Epithelial cell of esophagus (primary cell): Measurements from ENCODE around the gene DDX59.

ENCODE experiments used
- DNase-seq: peaks from one replicate; pipeline ENCODE4 v3.0.0; 2010; ENCODE audit warnings: low read depth
- H3K4me3 ChIP-seq: 2 replicates; pipeline ENCODE4 v1.5.1; 2011; ENCODE audit warnings: mild to moderate bottlenecking, low read length, control low read depth
- TF ChIP-seq, protein P1 (sequence below): IDR thresholded peaks from 2 replicates; pipeline ENCODE4 v1.5.1; 2011; ENCODE audit warnings: low read depth, mild to moderate bottlenecking, low read length, control low read depth, inconsistent platforms; ENCODE audit not compliant: insufficient read depth; ENCODE audit errors: missing control alignments

Gene DDX59

DNA sequence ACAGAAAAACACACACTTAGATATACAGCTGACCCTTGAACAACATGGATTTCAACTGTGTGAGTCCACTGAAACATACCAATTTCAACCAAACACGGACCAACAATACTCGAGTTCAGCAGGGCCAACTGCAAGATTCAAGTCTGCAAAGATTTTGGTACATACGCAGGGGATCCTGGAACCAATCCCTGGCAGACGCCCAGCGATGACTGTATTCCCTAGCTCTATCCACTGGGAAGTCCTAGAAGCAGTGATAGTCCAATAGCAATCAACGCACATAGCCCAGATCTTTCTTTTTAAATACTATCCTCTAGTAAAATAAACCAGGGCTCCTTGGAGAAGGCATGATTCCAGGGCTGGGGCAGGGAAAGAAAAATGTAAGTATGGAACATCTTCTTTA, 9.0 kb downstream of the DDX59 start:
- H3K4me3 ChIP-seq, result no peak overlapping the region
- DNase-seq, result no peak
- TF ChIP-seq, protein P1, sequence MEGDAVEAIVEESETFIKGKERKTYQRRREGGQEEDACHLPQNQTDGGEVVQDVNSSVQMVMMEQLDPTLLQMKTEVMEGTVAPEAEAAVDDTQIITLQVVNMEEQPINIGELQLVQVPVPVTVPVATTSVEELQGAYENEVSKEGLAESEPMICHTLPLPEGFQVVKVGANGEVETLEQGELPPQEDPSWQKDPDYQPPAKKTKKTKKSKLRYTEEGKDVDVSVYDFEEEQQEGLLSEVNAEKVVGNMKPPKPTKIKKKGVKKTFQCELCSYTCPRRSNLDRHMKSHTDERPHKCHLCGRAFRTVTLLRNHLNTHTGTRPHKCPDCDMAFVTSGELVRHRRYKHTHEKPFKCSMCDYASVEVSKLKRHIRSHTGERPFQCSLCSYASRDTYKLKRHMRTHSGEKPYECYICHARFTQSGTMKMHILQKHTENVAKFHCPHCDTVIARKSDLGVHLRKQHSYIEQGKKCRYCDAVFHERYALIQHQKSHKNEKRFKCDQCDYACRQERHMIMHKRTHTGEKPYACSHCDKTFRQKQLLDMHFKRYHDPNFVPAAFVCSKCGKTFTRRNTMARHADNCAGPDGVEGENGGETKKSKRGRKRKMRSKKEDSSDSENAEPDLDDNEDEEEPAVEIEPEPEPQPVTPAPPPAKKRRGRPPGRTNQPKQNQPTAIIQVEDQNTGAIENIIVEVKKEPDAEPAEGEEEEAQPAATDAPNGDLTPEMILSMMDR, result no peak

DNA sequence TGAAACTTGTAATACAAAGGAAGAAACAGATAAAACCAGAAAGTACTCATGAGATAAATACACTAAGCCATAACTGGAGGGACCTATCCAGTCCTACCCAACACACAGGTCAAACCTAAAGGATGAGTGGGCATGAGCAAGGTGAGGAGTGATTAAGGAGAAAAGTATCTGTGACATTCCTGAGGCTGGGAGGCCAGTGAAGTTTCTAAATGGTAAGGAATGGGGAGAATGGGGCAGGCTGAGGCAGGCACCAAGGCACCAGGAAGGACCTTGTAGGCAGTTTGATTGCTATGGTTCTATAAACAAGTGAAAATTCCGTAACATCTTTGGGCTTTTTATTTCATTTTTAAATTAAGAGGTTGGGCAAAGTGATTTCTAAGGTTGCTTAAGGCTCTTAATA, 10.4 kb downstream of the DDX59 start:
- TF ChIP-seq, protein P1, result no peak
- DNase-seq, result peak; percentile 99
- H3K4me3 ChIP-seq, result no peak overlapping the region

DNA sequence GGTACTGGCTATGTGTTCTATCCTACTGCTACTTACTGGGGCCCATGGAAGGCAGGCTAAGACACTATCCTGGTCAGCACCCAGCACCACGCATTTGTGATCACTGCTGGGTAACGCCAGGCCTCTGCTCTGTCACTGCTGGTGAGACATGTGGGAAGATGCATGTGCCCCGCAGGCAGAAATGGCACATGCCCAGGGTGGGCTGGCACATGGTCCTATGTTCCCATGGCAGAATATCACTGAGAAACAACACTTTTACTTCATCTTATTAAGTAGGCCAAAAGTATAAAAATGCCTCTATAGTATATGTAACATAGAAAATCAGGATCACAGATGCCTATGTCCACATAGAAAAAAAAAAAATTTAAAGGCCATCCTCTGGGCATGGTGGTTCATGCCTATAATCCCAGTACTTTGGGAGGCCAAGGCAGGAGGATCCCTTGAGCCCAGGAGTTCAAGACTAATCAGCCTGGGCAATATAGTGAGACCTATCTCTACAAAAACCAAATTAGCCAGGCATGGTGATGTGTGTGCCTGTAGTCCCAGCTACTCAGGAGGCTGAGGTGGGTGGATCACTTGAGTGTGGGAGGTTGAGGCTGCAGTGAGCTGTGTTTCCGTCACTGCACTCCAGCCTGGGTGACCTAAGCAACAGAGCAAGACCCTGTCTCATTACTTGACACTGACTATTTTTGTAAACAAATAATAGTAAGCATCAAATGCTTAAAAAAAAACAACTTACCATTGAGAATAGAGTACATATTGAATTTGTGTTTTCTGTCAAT, 11.5 kb downstream of the DDX59 start:
- TF ChIP-seq, protein P1, result no peak
- no peak for DNase-seq

DNA sequence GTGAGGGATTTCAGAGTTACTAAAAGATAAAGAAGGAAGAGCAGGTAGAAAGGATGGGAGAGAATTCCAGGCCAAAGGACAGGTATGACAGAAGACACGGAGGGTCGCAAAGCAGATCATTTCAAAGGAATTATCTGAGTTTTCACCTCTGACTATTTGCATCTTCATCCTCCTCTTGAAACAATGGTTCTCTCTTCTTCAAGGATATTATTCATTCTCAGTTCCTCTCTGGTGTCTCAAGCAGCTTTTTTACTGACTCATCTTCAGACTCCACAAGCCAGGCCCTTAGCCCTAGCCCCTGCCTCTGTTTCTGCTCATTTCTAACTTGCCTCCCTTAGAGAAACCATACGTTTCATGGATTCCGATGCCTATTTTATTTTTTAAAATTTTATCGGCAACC, 15.0 kb downstream of the DDX59 start:
- no peak overlapping the region for H3K4me3 ChIP-seq
- TF ChIP-seq, protein P1, result no peak
- DNase-seq, result peak; percentile 62

More for the DNA sequence above, 11.5 kb downstream of the DDX59 start:
- no peak overlapping the region for H3K4me3 ChIP-seq

DNA sequence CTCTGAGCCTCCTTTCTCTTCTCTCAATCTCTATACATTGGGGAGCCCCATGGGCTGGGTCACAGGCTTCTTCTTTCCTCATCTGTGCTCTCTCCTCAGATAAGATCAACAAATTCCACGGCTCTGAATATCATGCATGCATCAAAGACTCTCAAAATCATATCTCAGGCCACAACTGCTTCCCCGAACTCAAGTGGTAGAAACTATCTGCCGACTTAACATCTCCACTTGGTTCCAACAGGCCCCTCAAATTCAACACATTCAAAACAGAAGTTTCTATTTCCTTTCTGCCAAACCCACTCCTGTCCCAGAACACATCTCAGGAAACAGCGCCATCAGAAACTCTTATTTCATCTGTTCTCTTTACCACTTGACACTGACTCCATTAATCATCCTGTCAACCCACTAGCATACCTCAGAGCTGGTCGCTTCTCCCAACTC, 16.7 kb downstream of the DDX59 start:
- no peak overlapping the region for H3K4me3 ChIP-seq
- DNase-seq, result no peak
- TF ChIP-seq, protein P1, result no peak

DNA sequence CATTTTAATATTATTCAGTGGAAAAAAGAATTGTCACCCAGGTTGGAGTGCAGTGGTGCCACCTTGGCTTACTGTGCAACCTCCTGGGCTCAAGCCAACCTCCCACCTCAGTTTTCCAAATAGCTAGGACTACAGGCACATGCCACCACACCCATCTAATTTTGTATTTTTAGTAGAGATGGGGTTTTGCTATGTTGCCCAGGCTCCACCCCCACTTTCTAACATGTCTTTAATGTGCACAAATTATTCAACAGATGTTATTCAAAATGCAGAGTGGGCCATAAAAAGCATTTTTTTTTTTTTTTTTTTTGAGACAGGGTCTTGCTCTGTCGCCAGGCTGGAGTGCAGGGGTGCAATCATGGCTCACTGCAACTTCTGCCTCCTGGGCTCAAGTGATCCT, 17.3 kb downstream of the DDX59 start:
- no peak overlapping the region for H3K4me3 ChIP-seq
- no peak for DNase-seq
- TF ChIP-seq, protein P1, result no peak

DNA sequence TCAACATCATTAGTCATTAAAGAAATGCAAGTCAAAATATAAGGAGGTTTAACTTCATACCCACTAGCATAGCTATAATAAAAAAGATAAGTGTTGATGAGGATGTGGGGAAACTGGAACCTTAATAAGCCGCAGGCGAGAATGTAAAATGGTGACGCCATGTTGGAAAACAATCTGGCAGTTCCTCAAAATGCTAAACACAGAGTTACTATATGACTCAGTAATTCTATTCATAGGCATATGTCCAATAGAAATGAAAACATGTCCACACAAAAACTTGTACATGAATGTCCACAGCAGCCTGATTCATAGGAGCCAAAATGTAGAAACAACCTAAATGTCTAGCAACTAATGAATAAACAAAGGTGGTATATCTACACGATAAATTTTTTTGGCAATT, 23.2 kb downstream of the DDX59 start:
- TF ChIP-seq, protein P1, result no peak
- no peak overlapping the region for H3K4me3 ChIP-seq
- DNase-seq, result peak; percentile 77
